GM12864 (cell line): ENCODE results near the gene KCNQ1.

Experiments
- DNase-seq: peaks from one replicate; pipeline ENCODE4 v3.0.0-alpha.2; 2011; ENCODE audit warnings: low read depth
- H3K4me3 ChIP-seq: 2 replicates; pipeline ENCODE4 v1.5.1; 2011; ENCODE audit warnings: mild to moderate bottlenecking, low read depth, low read length, control low read depth
- CTCF ChIP-seq: IDR thresholded peaks from 2 replicates; pipeline ENCODE4 v1.5.1; 2011; ENCODE audit warnings: low read depth, mild to moderate bottlenecking, moderate library complexity, low read length, control low read depth, inconsistent platforms; ENCODE audit errors: missing control alignments

The KCNQ1 gene

GRCh38 chr11:2420502-2421225, 24.1 kb upstream of the KCNQ1 start:
- no peak overlapping the region for H3K4me3 ChIP-seq
- TF ChIP-seq CTCF = peak; percentile 89
- no peak for DNase-seq

- no peak for TF ChIP-seq CTCF
- H3K4me3 ChIP-seq = no peak overlapping the region
- no peak for DNase-seq
Observed at GRCh38 chr11:2421226-2421994, 23.4 kb upstream of the KCNQ1 start.

- TF ChIP-seq CTCF = no peak
- H3K4me3 ChIP-seq = no peak overlapping the region
- no peak for DNase-seq
Observed at GRCh38 chr11:2421996-2422395, 22.8 kb upstream of the KCNQ1 start.

GRCh38 chr11:2422461-2423156, 22.2 kb upstream of the KCNQ1 start:
- no peak overlapping the region for H3K4me3 ChIP-seq
- DNase-seq = no peak
- no peak for TF ChIP-seq CTCF

- no peak overlapping the region for H3K4me3 ChIP-seq
- DNase-seq = no peak
- no peak for TF ChIP-seq CTCF
Observed at GRCh38 chr11:2423157-2424025, 21.4 kb upstream of the KCNQ1 start.

GRCh38 chr11:2424811-2425495, 19.9 kb upstream of the KCNQ1 start:
- H3K4me3 ChIP-seq = no peak overlapping the region
- no peak for DNase-seq
- TF ChIP-seq CTCF = no peak
